Measurements from ENCODE around the gene RABGAP1L.

The RABGAP1L gene

DNA sequence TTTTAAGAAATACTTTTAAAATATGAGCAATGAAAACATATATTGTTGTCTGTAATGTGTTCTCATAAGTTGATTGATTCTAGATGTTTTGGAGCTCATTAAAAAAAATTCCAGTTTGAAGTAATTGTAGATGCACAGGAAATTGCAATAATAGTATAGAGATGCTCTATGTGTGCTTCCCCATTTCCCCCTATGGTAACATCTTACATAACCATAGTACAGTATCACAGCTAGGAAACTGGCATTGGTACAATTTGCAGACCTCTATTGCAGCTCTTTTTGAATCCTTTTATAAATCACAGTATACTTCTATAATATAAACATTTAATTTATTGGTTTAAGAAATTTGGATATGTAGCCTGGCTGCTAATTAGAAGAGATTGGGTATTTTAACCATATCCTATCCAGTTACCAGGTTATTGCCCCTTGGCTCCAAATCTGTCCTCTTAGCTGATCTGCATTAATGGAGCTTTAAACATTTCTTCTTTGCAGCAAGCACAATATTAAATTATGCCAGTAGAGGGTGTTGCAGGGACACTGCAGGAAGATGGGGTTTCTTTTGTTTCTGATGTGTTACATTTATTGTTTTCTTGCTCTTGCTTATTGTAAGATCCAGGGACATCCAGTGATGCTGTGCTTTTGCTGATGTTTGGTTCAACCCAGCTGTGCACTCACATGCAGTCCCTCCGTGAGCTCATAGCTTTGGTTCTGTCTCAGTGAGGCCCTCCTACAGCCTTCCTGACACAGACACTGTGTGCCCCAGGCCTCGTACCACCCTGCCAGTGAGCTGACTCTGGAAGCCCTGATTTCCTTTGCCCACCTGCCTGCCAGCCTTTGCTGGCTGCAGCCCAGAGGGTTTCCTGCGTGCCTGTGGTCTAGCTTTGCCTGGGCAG, 103.3 kb downstream of the RABGAP1L start:
- TF ChIP-seq, protein P1, sequence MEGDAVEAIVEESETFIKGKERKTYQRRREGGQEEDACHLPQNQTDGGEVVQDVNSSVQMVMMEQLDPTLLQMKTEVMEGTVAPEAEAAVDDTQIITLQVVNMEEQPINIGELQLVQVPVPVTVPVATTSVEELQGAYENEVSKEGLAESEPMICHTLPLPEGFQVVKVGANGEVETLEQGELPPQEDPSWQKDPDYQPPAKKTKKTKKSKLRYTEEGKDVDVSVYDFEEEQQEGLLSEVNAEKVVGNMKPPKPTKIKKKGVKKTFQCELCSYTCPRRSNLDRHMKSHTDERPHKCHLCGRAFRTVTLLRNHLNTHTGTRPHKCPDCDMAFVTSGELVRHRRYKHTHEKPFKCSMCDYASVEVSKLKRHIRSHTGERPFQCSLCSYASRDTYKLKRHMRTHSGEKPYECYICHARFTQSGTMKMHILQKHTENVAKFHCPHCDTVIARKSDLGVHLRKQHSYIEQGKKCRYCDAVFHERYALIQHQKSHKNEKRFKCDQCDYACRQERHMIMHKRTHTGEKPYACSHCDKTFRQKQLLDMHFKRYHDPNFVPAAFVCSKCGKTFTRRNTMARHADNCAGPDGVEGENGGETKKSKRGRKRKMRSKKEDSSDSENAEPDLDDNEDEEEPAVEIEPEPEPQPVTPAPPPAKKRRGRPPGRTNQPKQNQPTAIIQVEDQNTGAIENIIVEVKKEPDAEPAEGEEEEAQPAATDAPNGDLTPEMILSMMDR (IDR thresholded peaks at IDR 0.05; ENCODE audit: low read depth, low read length, missing control alignments), result peak; percentile 63
- DNase-seq (ENCODE audit: extremely low read depth, low read depth), result peak; percentile 41
- H3K4me3 ChIP-seq (replicated peaks; ENCODE audit: low read depth, low read length), result no peak overlapping the region

DNA sequence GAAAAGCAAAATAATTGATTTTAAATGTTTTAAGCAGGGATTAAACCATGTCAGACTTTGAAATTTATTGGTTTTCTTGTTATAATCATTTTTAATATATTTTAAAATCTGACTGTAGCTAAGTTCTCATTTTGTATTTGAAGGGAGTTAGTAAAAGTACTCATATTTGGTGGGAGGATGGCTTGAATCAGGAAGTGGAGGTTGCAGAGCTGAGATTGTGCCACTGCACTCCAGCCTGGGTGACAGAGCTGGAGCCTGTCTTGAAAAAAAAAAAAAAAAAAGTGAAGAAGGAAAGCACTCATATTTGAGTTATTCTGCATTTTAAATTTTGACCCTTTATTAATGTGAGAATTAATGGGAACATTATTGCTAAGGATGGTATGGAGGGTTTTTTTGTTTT, 106.0 kb downstream of the RABGAP1L start:
- TF ChIP-seq, protein P1 (IDR thresholded peaks at IDR 0.05; ENCODE audit: low read depth, low read length, missing control alignments), result no peak
- no peak for DNase-seq (ENCODE audit: extremely low read depth, low read depth)
- no peak overlapping the region for H3K4me3 ChIP-seq (replicated peaks; ENCODE audit: low read depth, low read length)

DNA sequence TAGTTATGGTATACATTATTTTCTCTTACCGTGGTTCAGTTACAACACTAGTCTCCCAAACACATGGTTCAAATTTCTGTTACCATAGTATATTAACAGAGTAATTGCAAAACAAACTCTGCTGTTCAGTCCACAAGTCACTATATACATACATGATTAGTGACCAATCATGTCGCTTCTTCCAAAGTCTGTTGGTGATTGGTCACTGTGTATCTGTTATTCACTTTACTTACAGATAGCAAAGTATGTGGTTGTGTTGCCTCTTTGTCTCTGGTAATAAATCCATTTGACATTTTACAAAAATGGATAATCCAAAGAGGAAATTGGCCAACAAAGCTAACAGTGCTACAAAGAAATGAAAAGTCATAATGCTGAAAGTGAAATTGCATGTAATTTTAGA, 107.2 kb downstream of the RABGAP1L start:
- H3K4me3 ChIP-seq (replicated peaks; ENCODE audit: low read depth, low read length), result no peak overlapping the region
- DNase-seq (ENCODE audit: extremely low read depth, low read depth), result no peak
- TF ChIP-seq, protein P1 (IDR thresholded peaks at IDR 0.05; ENCODE audit: low read depth, low read length, missing control alignments), result no peak

DNA sequence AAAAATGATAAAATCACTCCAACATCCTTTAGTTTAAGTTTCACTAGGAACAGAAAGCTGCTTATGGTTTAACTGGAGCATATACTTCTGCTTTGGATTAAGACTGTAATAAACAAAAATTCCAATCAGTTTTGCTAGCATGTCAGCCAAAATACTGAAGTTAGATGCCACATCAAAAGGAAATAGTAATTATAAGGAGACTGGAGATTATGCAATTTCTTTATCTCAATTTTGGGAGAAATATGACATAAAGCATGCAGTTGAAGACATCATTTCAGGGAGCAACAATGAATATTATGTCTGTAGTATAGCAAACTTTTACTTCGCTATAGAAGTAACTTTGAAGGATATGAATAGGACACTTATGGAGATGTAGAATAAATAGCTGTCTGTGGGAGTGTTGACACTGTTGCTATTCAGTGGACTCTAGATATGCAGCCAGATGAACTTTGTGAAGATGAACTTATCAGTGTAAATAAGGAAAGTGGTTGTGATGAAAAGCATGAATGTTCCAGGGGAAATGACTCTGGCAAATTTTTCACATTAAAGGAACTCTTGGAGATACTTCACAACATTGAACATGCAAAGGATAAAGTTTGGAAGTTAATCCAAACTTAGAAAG, 107.8 kb downstream of the RABGAP1L start:
- DNase-seq (ENCODE audit: extremely low read depth, low read depth), result no peak
- TF ChIP-seq, protein P1 (IDR thresholded peaks at IDR 0.05; ENCODE audit: low read depth, low read length, missing control alignments), result no peak
- no peak overlapping the region for H3K4me3 ChIP-seq (replicated peaks; ENCODE audit: low read depth, low read length)

DNA sequence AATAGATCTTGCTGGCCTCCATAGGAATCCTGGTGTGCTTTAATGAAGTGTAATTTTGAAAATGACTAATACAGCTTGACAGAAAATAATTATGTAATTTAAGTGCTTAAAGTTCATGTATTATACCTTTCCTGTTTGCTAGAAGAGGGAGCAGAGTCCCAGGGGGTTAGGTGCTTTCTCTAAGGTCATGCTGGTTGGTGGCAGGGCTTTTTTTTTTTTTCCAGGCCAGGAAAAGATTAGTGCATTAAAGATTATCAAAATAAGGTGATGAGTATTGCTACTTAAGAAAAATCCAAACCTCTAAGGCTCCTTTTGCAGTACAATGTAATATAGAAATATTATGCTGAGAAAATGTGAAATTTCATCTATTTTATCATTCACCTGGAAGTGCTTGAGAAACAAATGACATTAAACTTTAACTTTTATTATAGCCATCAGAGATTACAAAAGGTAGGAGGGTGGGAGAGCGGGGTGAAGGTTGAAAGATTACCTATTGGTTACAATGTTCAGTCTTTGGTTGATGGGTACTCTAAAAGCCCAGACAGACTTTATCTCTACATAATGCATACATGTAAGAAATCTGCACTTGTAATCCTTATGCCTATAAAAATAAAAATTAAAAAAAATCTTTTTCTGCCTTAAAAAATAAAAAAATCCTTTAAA, 110.8 kb downstream of the RABGAP1L start:
- no peak for DNase-seq (ENCODE audit: extremely low read depth, low read depth)
- H3K4me3 ChIP-seq (replicated peaks; ENCODE audit: low read depth, low read length), result no peak overlapping the region
- TF ChIP-seq, protein P1 (IDR thresholded peaks at IDR 0.05; ENCODE audit: low read depth, low read length, missing control alignments), result no peak

DNA sequence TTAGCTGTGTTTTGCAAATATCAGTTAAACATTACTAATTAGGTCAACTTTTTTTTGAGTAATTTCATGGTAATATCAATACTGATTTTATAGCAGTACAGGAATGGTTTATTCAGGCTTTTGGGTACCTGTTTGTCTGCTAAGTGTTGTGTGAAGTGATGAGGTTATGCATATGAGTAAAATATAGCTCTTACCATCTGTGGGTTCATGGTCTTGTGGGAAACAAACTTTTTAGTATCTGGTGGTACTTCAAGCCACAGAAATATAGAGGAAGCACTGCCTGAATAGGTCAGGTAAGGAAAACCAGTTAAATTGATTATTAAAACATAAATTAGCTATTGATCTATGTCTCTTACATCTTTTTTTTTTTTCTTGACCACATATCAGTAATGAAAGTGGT, 113.9 kb downstream of the RABGAP1L start:
- DNase-seq (ENCODE audit: extremely low read depth, low read depth), result no peak
- no peak overlapping the region for H3K4me3 ChIP-seq (replicated peaks; ENCODE audit: low read depth, low read length)
- TF ChIP-seq, protein P1 (IDR thresholded peaks at IDR 0.05; ENCODE audit: low read depth, low read length, missing control alignments), result no peak

Measured in HFF-Myc (cell line).